Trophoblast cell (in vitro differentiated cells and primary cell): ENCODE measurements around the gene TOMM6.

Experiments
- DNase-seq, 2 donors: peaks; one replicate each; pipeline ENCODE4 v3.0.0-alpha.2; 2016
- H2AFZ ChIP-seq: 2 replicates; pipeline ENCODE4 v1.6.1; 2013; ENCODE audit warnings: low read length, moderate library complexity, mild to moderate bottlenecking; ENCODE audit not compliant: insufficient read depth, poor library complexity
- H2AK5ac ChIP-seq: 2 replicates; pipeline ENCODE4 v1.6.1; 2013; ENCODE audit warnings: mild to moderate bottlenecking, low read length
- H2BK120ac ChIP-seq: 2 replicates; pipeline ENCODE4 v1.6.1; 2013; ENCODE audit warnings: low read length, mild to moderate bottlenecking, moderate library complexity; ENCODE audit not compliant: insufficient read depth, poor library complexity
- H2BK12ac ChIP-seq: 2 replicates; pipeline ENCODE4 v1.6.1; 2013; ENCODE audit warnings: mild to moderate bottlenecking, low read length, moderate library complexity
- H2BK5ac ChIP-seq: 2 replicates; pipeline ENCODE4 v1.6.1; 2013; ENCODE audit warnings: low read length, low read depth, moderate library complexity, mild to moderate bottlenecking; ENCODE audit not compliant: poor library complexity
- H3K14ac ChIP-seq: 2 replicates; pipeline ENCODE4 v1.6.1; 2013; ENCODE audit warnings: mild to moderate bottlenecking, low read length
- H3K18ac ChIP-seq: 2 replicates; pipeline ENCODE4 v1.6.1; 2013; ENCODE audit warnings: mild to moderate bottlenecking, low read length
- H3K23ac ChIP-seq: 2 replicates; pipeline ENCODE4 v1.6.1; 2013; ENCODE audit warnings: low read length
- H3K27ac ChIP-seq: 2 replicates; pipeline ENCODE4 v1.5.1; 2013; ENCODE audit warnings: low read depth, mild to moderate bottlenecking, inconsistent platforms, low read length, moderate library complexity
- H3K27me3 ChIP-seq: 2 replicates; pipeline ENCODE4 v1.6.1; 2013; ENCODE audit warnings: inconsistent platforms, mild to moderate bottlenecking, low read length, moderate library complexity; ENCODE audit not compliant: insufficient read depth
- H3K36me3 ChIP-seq, 2 experiments: 1 replicate in 1 of 2; 2 replicates in 1 of 2; pipeline ENCODE4 v1.6.1; 2013; ENCODE audit warnings: low read length in 2 of 2, mild to moderate bottlenecking in 2 of 2, moderate library complexity in 1 of 2; ENCODE audit not compliant: insufficient read depth in 2 of 2, control insufficient read depth in 1 of 2
- H3K4ac ChIP-seq: 2 replicates; pipeline ENCODE4 v1.6.1; 2013; ENCODE audit warnings: low read depth, mild to moderate bottlenecking, low read length, moderate library complexity
- H3K4me1 ChIP-seq, 2 experiments: 1 replicate in 1 of 2; 2 replicates in 1 of 2; pipeline ENCODE4 v1.6.1; 2013; ENCODE audit warnings: low read length in 2 of 2, mild to moderate bottlenecking in 2 of 2, moderate library complexity in 1 of 2; ENCODE audit not compliant: insufficient read depth in 2 of 2, control insufficient read depth in 1 of 2
- H3K4me2 ChIP-seq: 2 replicates; pipeline ENCODE4 v1.6.1; 2013; ENCODE audit warnings: inconsistent platforms, mild to moderate bottlenecking, low read length, moderate library complexity
- H3K4me3 ChIP-seq: 2 replicates; pipeline ENCODE4 v1.5.1; 2013; ENCODE audit warnings: mild to moderate bottlenecking, low read depth, low read length, inconsistent platforms
- H3K79me1 ChIP-seq: one replicate; pipeline ENCODE4 v1.6.1; 2013; ENCODE audit warnings: low read length
- H3K79me2 ChIP-seq: 2 replicates; pipeline ENCODE4 v1.6.1; 2013; ENCODE audit warnings: low read length, mild to moderate bottlenecking; ENCODE audit not compliant: control insufficient read depth, insufficient read depth, poor library complexity
- H3K9ac ChIP-seq: 2 replicates; pipeline ENCODE4 v1.6.1; 2013; ENCODE audit warnings: mild to moderate bottlenecking, low read length
- H3K9me3 ChIP-seq: 2 replicates; pipeline ENCODE4 v1.6.1; 2013; ENCODE audit warnings: low read depth, mild to moderate bottlenecking, control low read depth, inconsistent platforms, low read length; ENCODE audit not compliant: insufficient read depth
- H4K12ac ChIP-seq: 2 replicates; pipeline ENCODE4 v1.6.1; 2013; ENCODE audit warnings: low read depth, mild to moderate bottlenecking, low read length, moderate library complexity
- H4K8ac ChIP-seq: 2 replicates; pipeline ENCODE4 v1.6.1; 2013; ENCODE audit warnings: low read depth, mild to moderate bottlenecking, low read length, moderate library complexity
- H4K91ac ChIP-seq: one replicate; pipeline ENCODE4 v1.6.1; 2013; ENCODE audit warnings: low read depth, mild to moderate bottlenecking, low read length, moderate library complexity
- WGBS: extraction: QIAGEN DNeasy Blood & Tissue Kit; methylation state at CpG from one replicate; pipeline ENCODE4 v1.1.7; 2013; ENCODE audit warnings: missing lambda C conversion rate; ENCODE audit not compliant: insufficient read length, insufficient coverage; ENCODE audit errors: extremely low coverage; 5-methylcytosine and 5-hydroxymethylcytosine counted together

TOMM6 gene

GRCh38 chr6:41791305-41791704 is 3.8 kb downstream of the TOMM6 start:
- Histone ChIP-seq H2BK5ac (no peak overlapping the region), H3K27ac (no peak overlapping the region), H4K8ac (no peak overlapping the region), H3K23ac (no peak overlapping the region), H3K9me3 (no peaks in the 10 kb centered on the region), H2AK5ac (no peak overlapping the region), H3K4me1 (peaks cover 0 to 2% of the 10 kb centered on the region in 2 experiments), H3K14ac (no peak overlapping the region), H2BK120ac (no peak overlapping the region), H3K4ac (no peak overlapping the region), H2BK12ac (no peak overlapping the region), H3K4me2 (no peak overlapping the region), H4K12ac (no peak overlapping the region), H3K4me3 (no peak overlapping the region), H3K79me1 (peaks cover 12% of the 10 kb centered on the region), H4K91ac (no peak overlapping the region), H3K36me3 (peaks cover 12 to 22% of the 10 kb centered on the region in 2 experiments), H3K27me3 (no peaks in the 10 kb centered on the region), H3K9ac (no peak overlapping the region), H3K79me2 (peaks cover 9% of the 10 kb centered on the region), H3K18ac (no peak overlapping the region), H2AFZ (no peak overlapping the region)
- no CpG with 5 or more reads among the region's 1 CpG for WGBS
- DNase-seq: no peak

GRCh38 chr6:41791984-41792383 is 4.5 kb downstream of the TOMM6 start:
- H2AK5ac ChIP-seq: no peak overlapping the region
- H2BK5ac ChIP-seq: no peak overlapping the region
- no peak overlapping the region for H3K4me3 ChIP-seq
- no peak overlapping the region for H3K4ac ChIP-seq
- no peak for DNase-seq
- H3K14ac ChIP-seq: no peak overlapping the region
- peaks cover 12 to 22% of the 10 kb centered on the region in 2 experiments for H3K36me3 ChIP-seq
- H4K91ac ChIP-seq: no peak overlapping the region
- no peak overlapping the region for H3K4me2 ChIP-seq
- no peak overlapping the region for H3K9ac ChIP-seq
- no peaks in the 10 kb centered on the region for H3K9me3 ChIP-seq
- H3K4me1 ChIP-seq: peaks cover 0 to 2% of the 10 kb centered on the region in 2 experiments
- H3K79me1 ChIP-seq: peaks cover 7% of the 10 kb centered on the region
- peaks cover 4% of the 10 kb centered on the region for H3K79me2 ChIP-seq
- H4K8ac ChIP-seq: no peak overlapping the region
- no peaks in the 10 kb centered on the region for H3K27me3 ChIP-seq
- no CpG with 5 or more reads among the region's 4 CpGs for WGBS
- H2BK120ac ChIP-seq: no peak overlapping the region
- no peak overlapping the region for H2AFZ ChIP-seq
- H3K27ac ChIP-seq: no peak overlapping the region
- H4K12ac ChIP-seq: no peak overlapping the region
- no peak overlapping the region for H2BK12ac ChIP-seq
- no peak overlapping the region for H3K23ac ChIP-seq
- no peak overlapping the region for H3K18ac ChIP-seq

GRCh38 chr6:41796474-41796873 is 9.0 kb downstream of the TOMM6 start:
- Histone ChIP-seq H3K9ac (no peak overlapping the region), H2BK5ac (no peak overlapping the region), H3K27me3 (no peaks in the 10 kb centered on the region), H3K18ac (no peak overlapping the region), H4K8ac (no peak overlapping the region), H3K9me3 (no peaks in the 10 kb centered on the region), H3K4me1 (peaks cover 0 to 2% of the 10 kb centered on the region in 2 experiments), H3K14ac (no peak overlapping the region), H3K4me2 (no peak overlapping the region), H2AK5ac (no peak overlapping the region), H3K79me1 (no peaks in the 10 kb centered on the region), H3K4me3 (no peak overlapping the region), H2AFZ (no peak overlapping the region), H3K23ac (no peak overlapping the region), H2BK120ac (no peak overlapping the region), H2BK12ac (no peak overlapping the region), H4K91ac (no peak overlapping the region), H3K4ac (no peak overlapping the region), H3K79me2 (no peaks in the 10 kb centered on the region), H3K36me3 (peaks cover 6 to 14% of the 10 kb centered on the region in 2 experiments), H3K27ac (no peak overlapping the region), H4K12ac (no peak overlapping the region)
- no CpG with 5 or more reads among the region's 2 CpGs for WGBS
- DNase-seq: no peak

DNA sequence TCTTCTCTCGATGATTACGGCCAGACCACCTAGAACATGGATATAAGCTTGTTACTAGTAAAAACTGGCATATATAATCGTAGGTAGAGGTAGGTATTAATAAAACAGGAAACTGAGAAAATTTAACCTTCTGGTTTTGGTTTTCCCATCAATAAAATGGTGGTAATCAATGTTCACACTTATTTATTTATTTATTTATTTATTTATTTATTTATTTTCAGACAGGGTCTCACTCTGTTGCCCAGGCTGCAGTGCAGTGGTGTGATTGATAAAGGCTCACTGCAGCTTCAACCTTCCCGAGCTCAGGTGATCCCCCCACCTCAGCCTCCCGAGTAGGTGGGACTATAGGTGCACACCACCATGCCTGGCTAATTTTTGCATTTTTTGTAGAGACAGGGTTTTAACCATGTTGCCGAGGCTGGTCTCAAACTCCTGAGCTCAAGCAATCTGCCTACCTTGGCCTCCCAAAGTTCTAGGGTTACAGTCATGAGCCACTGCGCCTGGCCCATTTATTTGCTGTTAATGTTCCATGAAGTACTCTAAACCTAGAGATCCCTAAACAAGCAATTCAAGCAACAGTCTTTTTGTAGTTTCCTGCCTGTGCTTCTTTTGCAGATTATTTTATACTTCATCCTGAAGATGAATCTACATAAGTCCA is 11.5 kb downstream of the TOMM6 start:
- H4K91ac ChIP-seq: no peak overlapping the region
- no peak overlapping the region for H3K4me2 ChIP-seq
- H2AFZ ChIP-seq: no peak overlapping the region
- peaks cover 3 to 9% of the 10 kb centered on the region in 2 experiments for H3K36me3 ChIP-seq
- peaks cover 0 to 2% of the 10 kb centered on the region in 2 experiments for H3K4me1 ChIP-seq
- H3K27me3 ChIP-seq: no peaks in the 10 kb centered on the region
- no peak overlapping the region for H3K4me3 ChIP-seq
- H3K9ac ChIP-seq: no peak overlapping the region
- no peak for DNase-seq
- H2BK12ac ChIP-seq: no peak overlapping the region
- no peaks in the 10 kb centered on the region for H3K79me2 ChIP-seq
- no peak overlapping the region for H3K4ac ChIP-seq
- no peak overlapping the region for H4K12ac ChIP-seq
- H3K23ac ChIP-seq: no peak overlapping the region
- H4K8ac ChIP-seq: no peak overlapping the region
- no peak overlapping the region for H2AK5ac ChIP-seq
- H3K18ac ChIP-seq: no peak overlapping the region
- no peak overlapping the region for H3K27ac ChIP-seq
- H2BK5ac ChIP-seq: no peak overlapping the region
- WGBS: no CpG with 5 or more reads among the region's 7 CpGs
- no peak overlapping the region for H3K14ac ChIP-seq
- H3K9me3 ChIP-seq: no peaks in the 10 kb centered on the region
- H3K79me1 ChIP-seq: no peaks in the 10 kb centered on the region
- no peak overlapping the region for H2BK120ac ChIP-seq
